HG03280 (cell line): ENCODE data around the gene CENPO.
"Not testable (repeated sequence)": the region's sequence is repeated elsewhere in the genome, so short reads cannot be mapped to it uniquely, and the experiment has no call there.

Source experiments
- ATAC-seq: cut with Tn5 transposase; IDR thresholded peaks from one replicate; pipeline ENCODE4 v1.9.1; 2021; ENCODE audit warnings: mild to moderate bottlenecking, moderate library complexity; ENCODE audit not compliant: unreplicated experiment

The CENPO gene

GRCh38 chr2:24787532-24787931 is 5.7 kb upstream of the CENPO start:
- ATAC-seq: no peak

DNA sequence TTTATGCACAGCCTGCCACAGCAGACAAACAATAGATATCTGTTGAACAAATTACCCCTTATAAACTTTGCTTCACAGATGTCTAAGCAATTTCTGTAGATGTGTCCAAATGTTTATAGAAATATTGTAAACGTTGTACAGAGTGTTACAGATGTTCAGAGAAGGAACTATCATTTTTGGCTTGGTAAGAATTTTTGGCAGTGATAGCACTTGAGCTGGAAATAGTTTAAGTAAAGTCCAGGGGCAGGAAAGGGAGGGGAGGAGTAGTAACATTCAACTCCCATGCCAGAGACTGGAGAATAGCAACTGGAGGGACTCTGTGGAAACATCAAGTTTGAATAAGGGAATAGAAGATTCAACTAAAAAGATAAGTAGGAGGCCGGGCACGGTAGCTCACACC is 4.4 kb upstream of the CENPO start:
- ATAC-seq: no peak

- ATAC-seq: no peak
Observed at GRCh38 chr2:24791452-24791851, 1.8 kb upstream of the CENPO start.

DNA sequence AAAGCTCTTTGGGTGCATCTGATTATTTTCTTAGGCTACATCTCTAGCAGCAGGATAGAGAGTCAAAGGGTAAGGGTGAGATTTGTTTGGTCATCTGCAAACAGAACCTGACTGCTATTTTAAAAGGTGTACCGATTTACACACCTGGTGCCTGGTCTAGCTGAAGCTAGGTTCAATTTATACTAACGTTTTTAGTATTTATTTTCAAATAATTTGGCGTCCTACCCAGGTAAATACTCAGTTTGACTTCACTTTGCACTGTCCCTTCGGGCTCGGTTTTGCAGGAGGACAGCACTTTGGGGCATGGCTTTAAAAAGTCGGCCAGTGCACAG is 717 bp upstream of the CENPO start:
- no peak for ATAC-seq

DNA sequence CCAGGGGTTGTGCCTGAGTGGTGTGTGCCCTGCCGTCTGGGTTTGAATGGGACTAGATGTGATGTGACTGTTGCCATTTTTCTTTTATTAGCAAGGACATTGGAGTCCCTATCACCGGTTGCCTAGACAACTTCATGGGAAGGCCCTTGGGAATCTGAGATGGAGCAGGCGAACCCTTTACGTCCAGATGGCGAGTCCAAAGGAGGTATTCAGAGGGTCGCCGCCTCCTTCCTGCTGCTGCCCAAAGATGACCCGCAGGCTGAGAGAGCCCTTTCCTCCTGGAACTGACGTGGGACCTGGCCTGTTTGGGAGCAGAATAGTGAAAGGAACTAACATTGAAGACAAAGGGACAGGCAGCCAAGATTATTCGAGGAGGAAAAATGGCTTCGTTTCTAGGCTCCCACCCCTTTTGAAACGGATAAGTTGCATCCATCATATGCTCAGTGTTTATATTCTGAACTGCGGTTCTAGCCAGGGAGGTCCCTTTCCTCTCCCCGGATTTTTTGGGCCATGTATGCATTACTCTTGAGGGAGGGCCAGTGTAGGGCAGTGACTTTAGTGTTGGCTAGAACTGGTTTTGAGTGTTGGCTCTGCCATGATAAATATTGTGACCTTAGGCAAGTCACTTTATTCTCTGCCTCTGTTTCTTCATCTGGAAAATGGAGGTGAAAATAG is 673 bp downstream of the CENPO start:
- ATAC-seq: no peak

DNA sequence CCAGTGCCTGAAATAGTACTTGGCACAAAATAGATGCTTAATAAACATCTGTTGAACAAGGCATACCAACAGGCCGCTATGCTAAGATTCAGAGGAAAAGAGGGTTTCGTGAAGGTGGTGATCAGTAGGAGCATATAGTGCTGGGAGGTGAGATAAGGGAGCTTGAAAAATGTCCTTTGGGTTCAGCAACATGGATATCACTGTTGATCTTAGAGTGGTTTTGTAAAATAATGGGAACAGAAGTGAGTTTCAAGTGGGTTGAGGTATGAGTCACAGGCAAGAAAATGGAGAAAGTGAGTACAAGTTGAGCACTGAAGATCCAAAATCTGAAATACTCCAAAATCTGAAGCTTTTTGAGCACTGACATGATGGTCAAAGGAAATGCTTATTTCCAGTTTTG is 4.4 kb downstream of the CENPO start:
- ATAC-seq: no peak

GRCh38 chr2:24800487-24800886 is 7.3 kb downstream of the CENPO start:
- not testable (repeated sequence) for ATAC-seq

- ATAC-seq: not testable (repeated sequence)
Observed at GRCh38 chr2:24805811-24806660, 12.8 kb downstream of the CENPO start.

DNA sequence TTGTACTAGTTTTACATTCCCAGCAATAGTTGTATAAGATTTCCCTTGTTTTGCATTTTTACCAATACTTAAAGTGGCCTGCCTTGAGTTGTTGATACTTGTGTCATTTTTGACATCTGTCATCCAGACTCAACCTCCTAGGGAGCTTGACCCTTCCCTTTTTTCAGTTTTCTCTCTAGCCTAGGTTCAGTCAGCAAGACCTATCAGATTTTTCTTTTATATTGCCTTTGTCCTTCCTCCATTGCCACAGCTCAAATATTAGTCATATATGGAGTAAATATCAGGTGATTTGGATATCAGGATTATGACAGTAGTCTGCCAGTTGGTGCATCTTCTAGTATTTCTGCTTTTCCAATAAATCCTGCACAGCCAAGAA is 13.4 kb downstream of the CENPO start:
- ATAC-seq: no peak

- ATAC-seq: no peak
Observed at GRCh38 chr2:24809316-24810007, 16.2 kb downstream of the CENPO start.

DNA sequence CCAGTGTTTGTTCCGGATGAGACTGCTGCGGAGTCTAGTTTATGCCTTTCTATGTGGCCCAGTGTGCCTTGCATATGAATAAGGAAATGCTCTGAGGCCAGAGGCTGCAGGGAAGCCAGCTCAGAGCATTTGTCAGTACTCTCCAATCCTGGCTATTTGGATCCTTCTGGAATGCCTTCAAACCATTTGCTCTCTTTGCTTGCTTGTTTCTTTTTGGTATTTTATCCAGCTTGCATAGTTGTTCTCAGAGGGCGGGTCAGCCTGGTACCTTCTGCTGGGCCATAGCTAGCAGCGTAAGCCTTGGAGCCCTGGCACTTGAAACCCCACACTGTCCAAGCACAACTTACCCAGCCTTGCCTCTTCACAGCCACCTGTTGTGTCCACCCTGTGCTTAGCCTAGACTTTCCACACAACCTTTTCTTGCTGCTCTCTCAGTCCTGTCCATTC is 20.5 kb downstream of the CENPO start:
- ATAC-seq: no peak

GRCh38 chr2:24814516-24814915 is 21.3 kb downstream of the CENPO start:
- ATAC-seq: no peak

GRCh38 chr2:24815171-24815570 is 21.9 kb downstream of the CENPO start:
- no peak for ATAC-seq

DNA sequence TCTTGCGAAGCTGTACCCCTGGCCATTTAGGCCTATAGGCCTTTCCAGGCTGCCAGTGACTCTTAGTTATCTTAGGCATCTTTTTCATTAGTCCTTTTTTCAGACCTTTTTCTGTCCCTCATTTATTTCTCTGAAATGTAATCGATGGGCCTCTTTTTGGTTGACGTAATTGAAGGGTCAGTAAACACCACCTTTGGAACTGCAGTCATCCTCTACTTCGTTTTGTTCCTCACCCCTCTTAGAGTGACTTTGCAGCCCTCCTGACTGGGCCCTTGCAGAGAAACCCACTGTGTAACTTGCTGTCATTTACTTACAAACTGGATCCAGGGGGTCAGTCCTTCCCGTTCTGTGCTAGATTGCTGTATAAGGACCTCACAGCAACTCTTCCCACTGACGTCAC is 23.2 kb downstream of the CENPO start:
- no peak for ATAC-seq

GRCh38 chr2:24816884-24817283 is 23.7 kb downstream of the CENPO start:
- no peak for ATAC-seq

DNA sequence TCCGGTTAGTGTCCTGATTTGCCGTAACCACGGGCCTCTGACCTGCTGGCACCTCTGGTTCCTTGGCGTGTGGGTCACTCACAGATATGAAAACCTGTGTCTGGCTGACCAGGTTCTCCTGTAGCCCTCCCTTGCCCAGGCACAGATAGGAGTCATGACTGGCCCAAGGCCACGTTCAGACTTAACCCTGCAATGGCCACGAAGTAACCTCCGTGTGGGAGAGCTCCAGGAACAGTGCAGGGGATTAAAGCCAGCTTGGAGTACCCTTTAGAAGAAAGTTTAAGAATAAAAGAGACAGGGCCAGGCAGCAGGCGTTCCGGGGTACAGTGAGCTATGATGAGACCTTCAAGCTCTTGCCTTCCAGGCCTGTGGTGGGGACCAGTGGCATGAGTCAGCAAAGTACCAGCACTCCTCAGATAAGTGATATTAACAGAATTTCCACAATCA is 25.5 kb downstream of the CENPO start:
- no peak for ATAC-seq

DNA sequence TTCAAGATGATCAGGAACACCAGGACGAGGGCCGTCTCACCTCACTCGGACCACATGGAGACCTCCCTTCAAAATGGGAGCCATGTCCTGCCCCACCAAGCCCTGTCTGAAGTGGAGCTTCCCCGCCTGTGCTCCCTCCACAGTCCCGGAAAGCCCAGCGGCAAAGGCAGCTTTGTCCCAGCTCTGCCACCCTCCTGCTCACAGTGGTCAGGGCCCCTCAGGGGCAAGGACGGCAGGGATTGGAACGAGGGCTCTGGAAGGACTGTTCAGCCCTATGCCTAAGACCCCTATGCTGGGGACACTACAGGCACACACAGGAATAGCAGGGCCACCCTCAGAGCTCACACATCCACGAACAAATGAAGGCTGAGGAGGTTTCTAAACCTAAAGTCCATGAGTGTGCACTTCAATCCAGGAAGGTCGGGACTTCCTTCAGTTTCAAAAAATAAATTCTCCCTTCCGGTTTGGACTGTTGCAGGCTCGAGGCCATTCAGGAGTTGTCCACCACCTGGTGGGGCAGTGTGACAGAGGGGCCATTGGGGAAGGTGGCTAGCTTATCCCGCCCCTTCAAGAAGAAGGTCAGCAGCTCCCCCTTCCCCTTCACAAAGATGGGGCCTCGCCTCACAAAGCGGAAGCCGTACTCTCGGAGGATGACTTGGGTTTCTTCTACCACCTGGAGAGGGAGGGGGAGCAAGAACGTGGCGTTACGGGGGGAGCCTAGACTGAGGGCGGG is 26.4 kb downstream of the CENPO start:
- no peak for ATAC-seq

DNA sequence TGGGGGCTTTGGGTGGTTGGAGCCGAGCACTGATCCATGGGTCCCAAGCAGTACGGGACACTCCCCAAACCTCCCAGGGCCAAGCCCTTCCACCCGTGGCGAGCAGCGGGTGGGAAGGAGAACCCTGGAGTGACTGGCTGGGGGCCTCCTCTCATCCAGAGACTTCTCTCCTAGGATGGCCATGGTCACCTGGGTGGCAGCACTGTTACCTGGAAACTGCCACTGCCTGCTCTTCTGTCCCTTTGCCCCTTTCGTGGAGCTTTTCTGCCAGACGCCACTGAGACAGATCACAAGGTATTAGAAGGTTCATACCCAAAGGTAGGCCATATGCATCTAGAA is 26.9 kb downstream of the CENPO start:
- ATAC-seq: no peak

GRCh38 chr2:24820598-24821432 is 27.6 kb downstream of the CENPO start:
- ATAC-seq: no peak

DNA sequence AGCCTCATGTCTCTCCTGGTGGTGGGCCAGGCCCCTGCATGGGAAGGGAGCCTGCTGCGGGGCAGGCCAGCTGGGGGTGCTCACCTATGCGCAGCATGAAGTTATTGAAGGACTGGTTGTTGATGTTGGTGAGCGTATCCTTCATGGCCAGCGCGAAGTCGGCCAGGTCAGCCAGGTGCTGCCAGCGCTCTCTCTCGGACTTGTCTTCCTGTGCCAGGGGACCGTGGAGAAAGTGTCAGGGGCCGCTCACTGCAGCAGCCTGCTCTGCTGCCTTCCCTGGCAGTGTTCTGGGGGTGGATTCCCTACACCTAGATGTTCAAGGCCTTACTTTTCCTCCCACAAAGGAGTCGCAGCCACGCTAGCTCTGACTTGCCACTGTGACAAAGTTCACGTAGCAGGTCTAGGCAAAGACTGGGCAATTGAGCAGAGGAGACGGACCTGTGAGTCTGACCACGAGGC is 28.2 kb downstream of the CENPO start:
- no peak for ATAC-seq
